ENCODE measurements around the gene NTRK3. TPM values are rescaled to one million over a fixed set of nuclear protein-coding genes. Genes with fewer than 3 reads are reported as not detected.

NTRK3 gene
- polyA plus RNA-seq, 1 donor (not counting 4 experiments of a cell fraction or from before 2014, with no cell fraction given): not detected

GRCh38 chr15:87986776-87987175, 269.8 kb downstream of the NTRK3 start:
- Histone ChIP-seq H3K79me2 (ENCODE audit: control insufficient read depth, insufficient read depth, low read length) (no peaks in the 10 kb centered on the region), H4K20me1 (ENCODE audit: control insufficient read depth, extremely low read depth, insufficient read depth, low read length) (no peaks in the 10 kb centered on the region), H3K9me1 (ENCODE audit: control insufficient read depth, extremely low read depth, insufficient read depth, low read length) (no peaks in the 10 kb centered on the region), H2AFZ (ENCODE audit: control insufficient read depth, low read length) (no peak overlapping the region), H3K27ac (ENCODE audit: control insufficient read depth, insufficient read depth, low read length) (no peak overlapping the region), H3K4me1 (ENCODE audit: control insufficient read depth, extremely low read depth, insufficient read depth, low read length) (no peaks in the 10 kb centered on the region), H3K27me3 (ENCODE audit: control insufficient read depth, extremely low read depth, insufficient read depth, low read length) (no peaks in the 10 kb centered on the region), H3K4me2 (ENCODE audit: control insufficient read depth, extremely low read depth, insufficient read depth, low read depth, low read length) (no peak overlapping the region), H3K36me3 (ENCODE audit: control insufficient read depth in 2 of 2, extremely low read depth in 1 of 2, insufficient read depth in 2 of 2, low read length in 2 of 2) (no peaks in the 10 kb centered on the region), H3K4me3 (ENCODE audit: control insufficient read depth in 2 of 3, extremely low read depth in 1 of 3, insufficient read depth in 2 of 3, low read depth in 1 of 3, low read length in 3 of 3) (no peak overlapping the region), H3K9ac (ENCODE audit: control insufficient read depth, extremely low read depth, insufficient read depth, low read length) (no peak overlapping the region), H3K9me3 (ENCODE audit: control insufficient read depth, low read depth, low read length) (no peaks in the 10 kb centered on the region)
- FAIRE-seq (no peak), DNase-seq (ENCODE audit: low read depth, low spot score) (no peak)
- no peak for TF ChIP-seq EZH2 (IDR thresholded peaks at IDR 0.05; ENCODE audit: low read length)
- no peak for TF ChIP-seq CTCF (optimal IDR thresholded peaks at IDR 0.05 in 1 of 3, IDR thresholded peaks at IDR 0.05 in 1 of 3, conservative IDR thresholded peaks at IDR 0.05 in 1 of 3; ENCODE audit: extremely low read depth in 1 of 3, insufficient read depth in 2 of 3, low read length in 3 of 3)
- dilution Hi-C loops (cut with MboI; ENCODE audit: extremely low pct_ligation_motif_present, low sequenced_read_pairs): no loop called here

- Histone ChIP-seq H3K4me3 (ENCODE audit: control insufficient read depth in 2 of 3, extremely low read depth in 1 of 3, insufficient read depth in 2 of 3, low read depth in 1 of 3, low read length in 3 of 3) (no peak overlapping the region), H4K20me1 (ENCODE audit: control insufficient read depth, extremely low read depth, insufficient read depth, low read length) (no peaks in the 10 kb centered on the region), H3K4me1 (ENCODE audit: control insufficient read depth, extremely low read depth, insufficient read depth, low read length) (no peaks in the 10 kb centered on the region), H3K36me3 (ENCODE audit: control insufficient read depth in 2 of 2, extremely low read depth in 1 of 2, insufficient read depth in 2 of 2, low read length in 2 of 2) (no peaks in the 10 kb centered on the region), H3K27ac (ENCODE audit: control insufficient read depth, insufficient read depth, low read length) (no peak overlapping the region), H3K79me2 (ENCODE audit: control insufficient read depth, insufficient read depth, low read length) (no peaks in the 10 kb centered on the region), H2AFZ (ENCODE audit: control insufficient read depth, low read length) (no peak overlapping the region), H3K9me3 (ENCODE audit: control insufficient read depth, low read depth, low read length) (no peaks in the 10 kb centered on the region), H3K9ac (ENCODE audit: control insufficient read depth, extremely low read depth, insufficient read depth, low read length) (no peak overlapping the region), H3K9me1 (ENCODE audit: control insufficient read depth, extremely low read depth, insufficient read depth, low read length) (no peaks in the 10 kb centered on the region), H3K27me3 (ENCODE audit: control insufficient read depth, extremely low read depth, insufficient read depth, low read length) (no peaks in the 10 kb centered on the region), H3K4me2 (ENCODE audit: control insufficient read depth, extremely low read depth, insufficient read depth, low read depth, low read length) (no peak overlapping the region)
- DNase-seq (ENCODE audit: low read depth, low spot score) (no peak), FAIRE-seq (no peak)
- dilution Hi-C loops (cut with MboI; ENCODE audit: extremely low pct_ligation_motif_present, low sequenced_read_pairs): no loop called here
- TF ChIP-seq EZH2 (IDR thresholded peaks at IDR 0.05; ENCODE audit: low read length) (no peak), CTCF (optimal IDR thresholded peaks at IDR 0.05 in 1 of 3, IDR thresholded peaks at IDR 0.05 in 1 of 3, conservative IDR thresholded peaks at IDR 0.05 in 1 of 3; ENCODE audit: extremely low read depth in 1 of 3, insufficient read depth in 2 of 3, low read length in 3 of 3) (no peak)
These were observed 271.1 kb downstream of the NTRK3 start for GRCh38 chr15:87985451-87985850.
